HT1080 (cell line): Measurements from ENCODE around the gene SLC12A7. TPM values are rescaled to one million over a fixed set of nuclear protein-coding genes. Genes with fewer than 3 reads are reported as not detected.

Experiments
- DNase-seq: peaks from one replicate; pipeline ENCODE4 v3.0.0-alpha.2; 2015; ENCODE audit warnings: low read depth
- total RNA-seq: library from RNA; depleted of rRNA; stranded (reverse); fragments of >200 nt; shearing (Covaris generic); gene quantifications from 2 replicates; pipeline ENCODE4 v1.2.3, GENCODE V29; 2014

Gene SLC12A7
- total RNA-seq, 1 experiment from 2014 or later: 2.4 TPM

DNA sequence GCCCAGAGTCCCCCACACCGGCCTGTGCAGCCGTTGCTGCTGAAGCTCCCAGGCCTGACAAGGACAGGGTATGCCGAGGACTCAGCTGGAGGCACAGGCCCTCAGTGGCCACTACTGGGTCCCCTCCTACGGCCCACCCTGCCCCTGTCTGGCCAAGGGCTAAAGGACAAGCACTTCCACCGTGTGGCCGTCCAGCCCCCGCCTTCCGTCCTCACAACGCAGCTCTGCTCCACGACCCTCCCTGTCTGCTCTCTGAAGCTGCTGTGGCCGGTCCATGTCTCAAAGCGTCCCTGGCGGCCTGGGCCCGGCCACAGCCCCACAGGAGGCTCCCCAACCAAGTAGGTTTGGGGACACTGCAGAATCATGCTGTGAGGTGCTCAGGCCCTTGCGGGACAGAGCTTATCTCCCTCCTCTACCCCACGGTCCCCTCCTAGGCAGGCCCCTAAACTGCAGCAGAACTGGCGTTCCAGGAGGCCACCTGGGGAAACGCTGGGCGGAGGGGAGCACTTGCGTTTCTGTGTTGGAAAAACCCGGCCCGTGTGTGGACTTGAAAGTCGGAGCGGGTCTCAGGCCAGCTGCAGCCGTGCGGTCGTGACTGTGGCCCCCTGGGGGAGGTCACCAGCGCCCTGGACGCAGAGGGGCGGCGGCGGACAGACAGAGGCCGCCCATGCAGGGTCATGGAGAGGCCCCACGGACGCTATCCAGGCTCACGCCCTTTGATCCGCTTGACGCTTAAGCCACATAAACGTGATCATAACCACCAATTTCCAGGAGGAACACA lies 57.7 kb downstream of the SLC12A7 start:
- DNase-seq: no peak

DNA sequence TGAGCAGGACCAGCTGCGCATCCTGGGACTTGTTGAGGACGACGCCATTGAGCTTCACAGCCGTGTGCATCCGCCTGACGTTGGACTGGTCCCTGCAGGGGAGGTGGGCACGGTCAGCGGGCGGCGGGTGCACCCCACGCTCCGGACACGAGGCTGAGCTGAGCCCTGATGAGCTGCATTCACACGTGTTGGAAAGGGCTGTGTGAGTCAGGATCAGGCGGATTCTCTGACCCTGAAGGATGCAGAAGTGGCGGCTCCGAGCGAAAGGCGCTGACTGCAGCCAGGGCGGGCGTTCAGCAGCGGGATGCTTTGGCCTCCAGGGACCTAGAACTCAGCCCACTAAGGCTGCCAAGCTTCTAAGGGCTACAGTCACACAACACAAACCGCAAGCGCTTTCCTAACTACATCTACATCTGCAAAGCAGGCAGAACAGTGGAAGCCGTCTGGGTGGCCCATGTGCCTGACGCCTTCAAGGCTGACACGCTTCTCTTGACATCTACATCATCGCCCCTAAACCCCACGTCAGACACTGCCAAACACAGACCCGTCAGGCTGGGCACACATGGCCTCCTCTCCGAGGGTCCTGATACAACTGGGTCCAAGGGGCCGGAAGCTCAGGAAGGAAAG lies 58.4 kb downstream of the SLC12A7 start:
- no peak for DNase-seq

DNA sequence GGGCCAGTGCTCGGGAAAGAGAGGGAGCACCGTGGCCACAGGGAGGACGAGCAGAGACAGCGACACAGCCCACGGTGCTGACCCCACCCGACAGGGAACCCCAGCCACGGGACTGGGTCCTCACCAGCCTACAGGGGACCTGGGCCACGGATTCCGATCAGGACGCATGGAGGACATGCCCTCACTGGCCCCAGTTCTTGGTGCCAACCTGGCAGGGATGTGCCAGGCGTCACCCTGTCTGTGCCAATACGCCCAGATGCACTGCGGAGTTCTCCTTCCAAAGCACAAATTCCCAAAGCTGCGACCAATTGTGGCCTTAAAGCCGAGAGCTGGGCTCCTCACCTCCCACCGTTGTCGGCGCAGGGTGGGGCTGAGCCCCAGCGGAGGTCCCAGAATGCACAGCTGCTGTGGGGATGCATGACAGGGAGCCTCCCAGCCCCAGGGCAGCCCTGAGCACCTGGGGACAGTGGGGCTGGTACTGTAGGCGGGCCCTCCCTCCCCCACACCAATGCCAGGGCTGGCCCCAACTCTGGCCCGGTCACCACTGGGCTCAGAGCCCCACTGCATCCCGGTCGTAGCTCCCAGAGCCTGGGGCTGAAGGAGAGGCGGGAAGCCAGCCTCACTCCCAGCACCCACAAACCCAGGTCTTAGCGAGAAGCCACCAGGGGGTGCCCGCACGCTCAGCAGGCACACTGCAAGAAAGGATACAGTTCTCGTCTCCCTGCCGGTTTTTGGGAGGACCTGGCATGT lies 59.0 kb downstream of the SLC12A7 start:
- DNase-seq: peak; percentile 24

DNA sequence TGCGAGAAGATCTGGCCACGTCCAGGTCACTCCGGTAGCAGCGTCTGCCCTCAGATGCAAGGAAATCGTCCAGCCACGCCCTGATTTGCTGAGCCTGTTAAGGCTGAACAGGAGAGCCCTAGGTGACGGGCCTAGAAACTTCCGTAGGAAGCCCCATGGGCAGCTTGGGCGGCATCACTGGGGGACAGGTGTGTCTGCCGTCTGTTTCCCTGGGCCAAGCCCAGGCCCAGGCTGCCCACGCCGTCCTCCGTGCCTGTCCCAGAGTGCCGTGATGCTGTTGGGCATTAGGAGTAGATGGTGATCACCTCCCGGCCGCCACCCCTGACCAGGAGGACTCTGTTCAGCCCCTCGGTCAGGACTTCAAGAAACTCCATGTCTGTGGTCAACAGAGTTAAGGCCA lies 59.8 kb downstream of the SLC12A7 start:
- no peak for DNase-seq

DNA sequence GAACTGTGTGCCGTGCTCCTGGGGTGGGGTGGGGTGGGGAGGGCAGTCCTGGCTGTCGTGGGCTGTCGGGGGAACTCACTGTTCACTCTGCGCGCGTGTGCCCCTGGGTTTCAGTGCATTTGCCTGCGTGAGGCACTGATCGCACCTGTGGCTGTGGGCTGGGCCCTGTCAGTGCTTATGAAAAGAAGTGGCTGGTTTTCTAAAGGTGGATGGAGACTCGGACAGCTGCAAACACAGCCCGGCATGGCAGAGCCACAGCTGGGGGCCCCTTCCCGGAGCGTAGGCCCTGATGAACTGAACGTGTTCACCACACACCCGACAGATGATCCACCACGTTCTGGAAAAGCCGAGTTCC lies 60.5 kb downstream of the SLC12A7 start:
- DNase-seq: no peak

DNA sequence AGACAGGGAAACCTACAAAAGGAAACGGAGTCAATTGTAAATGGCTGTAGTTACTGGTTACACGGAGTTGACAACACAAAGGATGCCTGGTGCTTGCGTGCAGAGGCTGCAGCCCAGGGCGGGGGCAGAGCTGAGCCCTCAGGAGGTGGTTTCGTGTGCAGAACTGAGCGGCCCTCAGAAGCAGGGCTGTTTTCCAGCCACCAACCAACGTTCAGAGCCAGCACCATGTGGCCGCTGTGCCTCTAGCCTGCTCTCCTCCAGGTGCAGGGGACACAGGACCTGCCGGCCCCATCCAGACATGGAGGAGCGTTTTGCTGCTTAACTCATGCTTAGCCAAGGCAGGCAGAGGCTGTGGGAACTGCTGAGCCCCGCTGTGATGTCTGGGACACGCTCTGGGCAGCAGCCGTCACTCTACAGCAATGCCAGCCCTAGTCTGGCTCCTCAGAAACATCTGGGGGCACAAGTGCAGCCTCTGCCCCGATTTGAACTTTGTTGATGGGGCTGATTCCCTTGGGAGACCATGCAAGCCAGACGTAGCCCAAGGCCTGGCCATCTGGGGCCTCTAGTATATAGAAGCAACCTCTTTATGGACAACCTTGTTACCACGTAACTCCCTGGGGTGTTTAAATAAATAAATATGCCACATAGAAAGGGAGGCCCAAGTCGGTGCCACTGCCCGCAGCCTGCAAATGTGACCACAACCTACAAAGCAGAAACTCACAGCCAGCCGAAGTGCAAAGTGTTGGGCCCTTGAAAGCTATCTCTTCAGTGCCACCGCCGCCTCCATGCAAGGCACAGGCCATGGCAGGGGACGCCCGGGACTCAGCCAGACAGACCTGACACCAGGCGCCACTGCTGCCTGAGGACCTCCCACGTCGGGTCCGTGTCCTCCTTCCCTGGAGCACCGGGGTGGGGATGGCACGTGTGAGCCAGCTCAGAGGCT lies 61.2 kb downstream of the SLC12A7 start:
- DNase-seq: no peak

DNA sequence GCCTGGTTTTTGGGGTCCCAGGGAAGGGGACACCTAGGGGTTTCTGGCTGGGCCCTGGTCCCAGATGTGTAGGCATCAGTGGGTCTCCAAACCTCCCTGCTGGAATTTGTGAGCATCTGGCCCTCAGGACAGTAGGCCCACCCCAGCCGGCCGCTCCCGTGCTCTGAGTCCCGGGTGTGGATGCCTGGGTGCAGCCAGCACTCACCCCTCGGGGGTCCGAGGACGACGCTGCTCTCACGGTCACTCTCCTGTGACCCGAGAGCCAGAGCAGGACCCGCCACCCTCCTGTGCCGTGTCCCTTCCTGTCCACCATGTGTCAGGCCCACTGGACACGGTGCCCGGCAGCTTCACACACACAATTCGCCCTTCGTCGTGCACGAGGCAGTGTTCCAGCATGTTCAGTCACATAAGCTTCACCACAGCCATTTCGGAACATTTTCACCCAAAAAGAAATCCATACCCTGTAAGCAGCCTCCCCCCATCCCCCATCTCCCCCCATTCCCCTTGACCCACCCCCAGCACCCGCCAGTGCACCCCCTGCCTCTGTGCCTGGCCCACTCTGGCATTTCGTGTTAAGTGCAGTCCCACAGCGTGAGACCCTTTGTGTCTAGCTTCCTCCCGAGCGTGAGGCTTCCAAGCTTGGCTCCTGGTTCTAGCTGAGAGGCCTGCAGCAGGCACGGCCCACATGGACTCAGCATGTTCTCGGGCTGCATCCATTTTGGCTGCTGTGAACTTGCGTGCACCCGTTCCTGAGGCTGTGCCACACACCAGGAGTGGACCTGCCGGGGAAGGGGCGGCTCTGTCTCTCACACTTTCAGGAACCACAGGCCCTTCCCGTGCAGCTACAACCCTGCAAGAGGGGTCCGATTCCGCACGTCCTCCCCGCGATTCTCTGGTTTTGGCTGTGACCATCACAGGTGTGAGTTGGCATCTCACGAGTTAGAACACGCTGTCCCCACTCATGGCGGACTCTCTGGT lies 62.7 kb downstream of the SLC12A7 start:
- no peak for DNase-seq

DNA sequence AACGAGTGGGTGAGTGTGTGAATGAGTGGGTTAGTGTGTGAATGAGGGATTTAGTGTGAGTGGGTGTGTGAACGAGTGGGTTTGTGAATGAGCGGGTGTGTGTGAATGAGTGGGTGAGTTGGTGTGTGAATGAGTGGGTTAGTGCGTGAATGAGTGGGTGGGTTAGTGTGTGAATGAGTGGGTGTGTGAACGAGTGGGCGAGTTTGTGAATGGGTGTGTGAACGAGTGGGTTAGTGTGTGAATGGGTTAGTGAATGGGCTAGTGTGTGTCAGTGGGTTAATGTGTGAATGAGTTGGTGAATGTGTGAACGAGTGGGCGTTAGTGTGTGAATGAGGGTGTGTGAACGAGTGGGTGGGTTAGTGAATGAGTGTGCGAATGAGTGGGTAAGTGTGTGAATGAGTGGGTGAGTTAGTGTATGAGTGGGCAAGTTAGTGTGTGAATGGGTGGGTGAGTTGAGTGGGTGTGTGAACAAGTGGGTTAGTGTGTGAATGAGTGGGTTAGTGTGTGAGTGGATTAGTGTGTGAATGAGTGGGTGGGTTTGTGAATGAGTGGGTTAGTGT lies 63.6 kb downstream of the SLC12A7 start:
- DNase-seq: no peak

DNA sequence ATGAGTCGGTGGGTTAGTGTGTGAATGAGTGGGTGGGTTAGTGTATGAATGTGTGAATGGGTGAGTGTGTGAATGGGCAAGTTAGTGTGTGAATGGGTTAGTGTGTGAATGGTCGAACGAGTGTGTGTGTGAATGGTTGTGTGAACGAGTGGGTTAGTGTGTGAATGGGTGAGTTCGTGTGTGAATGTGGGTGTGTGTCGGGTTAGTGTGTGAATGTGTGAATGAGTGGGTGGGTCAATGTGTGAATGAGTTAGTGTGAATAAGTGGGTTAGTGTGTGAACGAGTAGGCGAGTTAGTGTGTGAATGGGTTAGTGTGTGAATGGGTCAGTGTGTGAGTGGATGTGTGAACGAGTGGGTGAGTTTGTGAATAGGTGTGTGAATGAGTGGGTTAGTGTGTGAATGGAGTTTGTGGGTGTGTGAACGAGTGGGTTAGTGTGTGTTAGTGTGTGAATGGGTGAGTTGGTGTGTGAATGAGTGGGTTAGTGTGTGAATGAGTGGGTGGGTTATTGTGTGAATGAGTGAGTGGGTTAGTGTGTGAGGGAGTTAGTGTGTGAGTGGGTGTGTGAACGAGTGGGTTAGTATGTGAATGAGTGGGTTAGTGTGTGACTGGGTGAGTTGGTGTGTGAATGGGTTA lies 64.4 kb downstream of the SLC12A7 start:
- DNase-seq: no peak

DNA sequence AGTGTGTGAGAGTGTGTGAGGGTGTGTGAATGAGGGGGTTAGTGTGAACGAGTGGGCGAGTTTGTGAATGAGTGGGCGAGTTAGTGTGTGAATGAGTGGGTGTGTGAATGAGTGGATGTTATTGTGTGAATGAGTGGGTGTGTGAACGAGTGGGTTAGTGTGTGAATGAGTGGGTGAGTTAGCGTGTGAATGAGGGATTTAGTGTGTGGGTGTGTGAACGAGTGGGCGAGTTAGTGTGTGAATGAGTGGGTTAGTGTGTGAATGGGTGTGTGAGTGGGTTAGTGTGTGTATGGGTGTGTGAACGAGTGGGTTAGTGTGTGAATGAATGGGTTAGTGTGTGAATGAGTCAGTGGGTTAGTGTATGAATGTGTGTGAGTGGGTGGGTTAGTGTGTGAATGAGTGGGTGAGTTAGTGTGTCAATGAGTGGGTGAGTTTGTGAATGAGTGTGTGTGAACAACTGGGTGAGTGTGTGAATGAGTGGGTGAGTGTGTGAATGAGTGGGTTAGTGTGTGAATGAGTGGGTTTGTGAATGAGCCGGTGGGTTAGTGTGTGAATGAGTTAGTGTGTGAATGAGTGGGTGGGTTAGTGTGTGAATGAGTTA lies 65.8 kb downstream of the SLC12A7 start:
- DNase-seq: no peak

DNA sequence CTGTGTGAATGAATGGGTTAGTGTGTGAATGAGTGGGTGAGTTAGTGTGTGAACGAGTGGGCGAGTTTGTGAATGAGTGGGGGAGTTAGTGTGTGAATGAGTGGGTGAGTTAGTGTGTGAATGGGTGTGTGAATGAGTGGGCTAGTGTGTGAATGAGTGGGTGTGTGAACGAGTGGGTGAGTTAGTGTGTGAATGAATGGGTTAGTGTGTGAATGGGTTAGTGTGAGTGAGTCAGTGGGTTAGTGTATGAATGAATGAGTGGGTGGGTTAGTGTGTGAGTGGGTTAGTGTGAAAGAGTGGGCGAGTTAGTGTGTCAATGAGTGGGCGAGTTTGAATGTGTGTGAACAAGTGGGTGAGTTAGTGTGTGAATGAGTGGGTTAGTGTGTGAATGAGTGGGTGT lies 67.7 kb downstream of the SLC12A7 start:
- no peak for DNase-seq

DNA sequence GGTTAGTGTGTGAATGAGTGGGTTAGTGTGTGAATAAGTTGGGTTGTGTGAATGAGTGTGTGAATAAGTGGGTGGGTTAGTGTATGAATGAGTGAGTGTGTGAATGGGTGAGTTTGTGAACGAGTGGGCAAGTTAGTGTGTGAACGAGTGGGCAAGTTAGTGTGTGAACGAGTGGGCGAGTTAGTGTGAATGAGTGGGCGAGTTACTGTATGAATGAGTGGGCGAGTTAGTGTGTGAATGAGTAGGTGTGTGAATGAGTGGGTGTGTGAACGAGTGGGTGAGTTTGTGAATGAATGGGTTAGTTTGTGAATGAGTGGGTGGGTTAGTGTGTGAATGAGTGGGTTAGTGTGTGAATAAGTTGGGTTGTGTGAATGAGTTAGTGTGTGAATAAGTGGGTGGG lies 68.5 kb downstream of the SLC12A7 start:
- DNase-seq: no peak

DNA sequence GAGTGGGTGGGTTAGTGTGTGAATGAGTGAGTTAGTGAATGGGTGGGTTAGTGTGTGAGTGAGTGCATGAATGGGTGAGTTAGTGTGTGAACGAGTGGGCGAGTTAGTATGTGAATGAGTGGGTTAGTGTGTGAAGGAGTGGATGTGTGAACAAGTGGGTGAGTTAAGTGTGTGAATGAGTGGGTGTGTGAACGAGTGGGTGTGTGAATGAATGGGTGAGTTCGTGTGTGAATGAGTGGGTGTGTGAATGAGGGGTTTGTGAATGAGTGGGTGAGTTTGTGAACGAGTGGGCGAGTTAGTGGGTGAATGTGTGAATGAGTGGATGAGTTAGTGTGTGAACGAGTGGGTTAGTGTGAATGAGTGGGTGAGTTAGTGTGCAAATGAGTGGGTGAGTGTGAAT lies 69.2 kb downstream of the SLC12A7 start:
- DNase-seq: no peak

DNA sequence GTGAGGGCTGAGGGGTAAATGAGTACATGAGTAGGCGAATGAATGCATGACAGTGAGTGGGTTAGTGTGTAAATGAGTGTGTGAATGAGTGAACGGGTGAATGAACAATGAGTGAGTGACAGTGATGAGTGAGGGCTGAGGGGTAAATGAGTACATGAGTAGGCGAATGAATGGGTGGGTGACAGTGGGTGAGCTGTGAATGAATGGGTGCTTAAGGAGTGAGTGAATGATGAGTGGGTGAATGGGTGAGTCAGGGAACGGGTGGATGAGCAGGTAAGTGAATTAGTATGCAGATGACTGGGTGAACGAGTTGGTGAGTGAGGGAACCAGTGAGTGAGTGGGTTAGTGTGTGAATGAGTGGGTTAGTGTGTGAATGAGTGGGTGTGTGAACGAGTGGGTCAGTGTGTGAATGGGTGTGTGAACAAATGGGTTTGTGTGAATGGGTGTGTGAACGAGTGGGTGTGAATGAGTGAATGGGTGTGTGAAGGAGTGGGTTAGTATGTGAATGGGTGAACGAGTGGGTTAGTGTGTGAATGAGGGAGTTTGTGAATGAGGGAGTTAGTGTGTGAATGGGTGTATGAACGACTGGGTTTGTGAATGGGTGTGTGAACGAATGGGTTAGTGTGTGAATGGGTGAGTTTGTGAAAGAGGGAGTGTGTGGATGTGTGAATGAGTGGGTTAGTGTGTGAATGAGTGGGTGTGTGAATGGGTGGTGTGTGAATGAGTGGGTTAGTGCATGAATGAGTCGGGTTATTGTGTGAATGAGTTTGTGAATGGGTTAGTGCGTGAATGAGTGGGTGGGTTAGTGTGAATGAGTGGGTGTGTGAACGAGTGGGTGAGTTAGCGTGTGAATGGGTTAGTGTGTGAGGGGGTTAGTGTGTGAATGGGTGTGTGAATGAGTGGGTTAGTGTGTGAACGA lies 70.4 kb downstream of the SLC12A7 start:
- DNase-seq: no peak

DNA sequence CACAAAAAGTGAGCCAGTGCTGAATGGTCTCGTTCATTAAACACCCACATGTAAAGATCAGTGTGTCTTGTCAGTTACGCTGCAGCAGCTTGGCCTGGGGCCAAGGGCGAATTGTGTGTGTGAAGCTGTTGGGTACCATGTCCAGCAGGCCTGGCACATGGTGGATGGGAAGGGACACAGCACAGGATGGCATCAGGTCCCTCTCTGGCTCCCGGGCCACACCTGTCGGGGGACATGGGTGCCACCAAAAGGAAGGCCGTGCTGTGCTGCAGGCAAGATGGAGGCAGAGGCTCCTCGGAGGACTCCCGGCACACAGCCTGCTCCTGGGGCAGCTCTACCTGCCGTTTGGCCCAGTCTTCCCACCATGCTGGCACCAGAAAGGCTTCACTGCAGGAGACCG lies 71.3 kb downstream of the SLC12A7 start:
- DNase-seq: no peak

DNA sequence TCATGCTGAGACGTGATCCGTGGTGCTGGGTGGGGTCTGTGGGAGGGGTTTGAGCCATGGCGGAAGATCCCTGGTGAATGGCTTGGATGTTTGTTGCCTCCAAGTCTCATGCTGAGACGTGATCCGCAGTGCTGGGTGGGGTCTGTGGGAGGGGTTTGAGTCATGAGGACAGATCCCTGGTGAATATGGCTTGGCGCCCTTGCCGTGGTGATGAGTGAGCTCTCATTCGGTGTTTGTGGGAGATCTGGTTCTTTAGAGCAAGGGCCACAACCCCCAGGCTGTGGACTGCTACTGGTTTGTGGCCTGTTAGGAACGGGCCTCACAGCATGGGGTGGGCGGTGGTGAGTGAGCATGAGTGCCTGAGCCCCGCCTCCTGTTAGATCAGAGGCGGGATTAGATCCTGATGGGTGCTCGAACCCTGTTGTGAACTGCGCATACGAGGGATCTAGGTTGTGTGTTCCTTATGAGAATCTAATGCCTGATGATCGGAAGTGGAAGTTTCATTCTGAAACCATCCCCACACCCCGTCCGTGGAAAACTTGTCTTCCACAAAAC lies 72.1 kb downstream of the SLC12A7 start:
- no peak for DNase-seq

DNA sequence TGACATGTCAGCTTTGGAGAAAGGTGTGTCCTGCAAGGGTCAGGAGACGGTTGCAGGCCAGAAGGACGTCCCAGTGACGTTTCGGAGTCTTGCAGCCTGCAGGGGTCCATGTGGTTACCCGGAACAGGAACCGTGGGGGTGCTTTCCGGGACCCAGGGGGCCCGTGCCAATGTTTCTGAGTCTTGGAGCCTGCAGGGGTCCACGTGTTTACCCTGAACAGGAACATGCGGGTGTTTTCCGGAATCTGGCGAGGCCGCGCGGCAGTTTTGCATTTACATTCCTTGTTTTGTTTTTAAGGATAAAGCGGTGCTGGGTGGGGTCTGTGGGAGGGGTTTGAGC lies 72.7 kb downstream of the SLC12A7 start:
- no peak for DNase-seq
